ENCODE data around the gene FBXO22. TPM values are rescaled to one million over a fixed set of nuclear protein-coding genes. Genes with fewer than 3 reads are reported as not detected.

FBXO22 gene
- total RNA-seq, 2 experiments from 2014 or later, result 97.3 to 99.6 TPM

DNA sequence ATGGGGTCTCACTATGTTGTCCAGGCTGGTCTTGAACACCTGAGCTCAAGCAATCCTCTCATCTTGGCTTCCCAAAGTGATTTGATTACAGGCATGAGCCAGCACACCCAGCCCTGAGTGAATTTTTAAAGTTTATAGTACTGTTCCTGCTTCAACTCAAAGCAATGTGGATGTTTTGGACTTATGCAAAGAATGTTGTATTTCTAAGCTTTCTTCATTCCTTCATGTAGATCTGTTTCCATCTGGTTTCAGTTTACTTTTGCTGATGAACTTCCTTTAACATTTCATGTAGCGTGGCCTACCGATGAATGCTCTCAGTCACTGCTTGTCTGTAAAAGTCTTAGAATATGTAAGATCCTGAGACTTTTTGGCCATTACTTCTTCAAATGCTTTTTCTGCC, 85.4 kb downstream of the FBXO22 start:
- Mint-ChIP-seq H3K36me3 (ENCODE audit: low read depth) (no peaks in the 10 kb centered on the region), H3K27me3 (ENCODE audit: low read depth) (no peaks in the 10 kb centered on the region), H3K4me3 (no peak overlapping the region), H3K27ac (no peak overlapping the region), H3K4me1 (ENCODE audit: low read depth) (no peaks in the 10 kb centered on the region), H3K9me3 (peaks cover 4% of the 10 kb centered on the region)
- intact Hi-C loops (cut with micrococcal nuclease), result no loop called here
- CTCF ChIA-PET, result no interaction called here
- DNase-seq, result no peak

DNA sequence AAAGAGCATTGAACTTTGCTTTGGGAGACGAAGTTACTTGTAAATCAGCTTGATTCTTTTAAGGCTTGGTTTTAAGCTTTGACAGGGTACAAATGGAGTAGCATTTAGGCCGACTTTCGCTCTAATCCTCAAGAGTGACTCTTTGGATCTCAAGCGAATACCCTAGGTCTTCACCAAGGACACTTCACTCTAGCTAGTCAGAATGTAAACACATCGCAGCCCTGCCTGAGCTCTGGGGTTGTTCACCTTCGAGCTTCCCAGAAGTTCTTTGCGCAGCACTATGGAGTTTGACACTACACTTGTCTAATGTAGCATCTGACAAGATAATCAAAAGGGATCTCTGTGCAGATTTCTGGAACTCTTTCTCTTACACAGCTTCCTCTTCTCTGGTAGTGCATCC, 86.2 kb downstream of the FBXO22 start:
- Mint-ChIP-seq H3K4me1 (ENCODE audit: low read depth) (no peaks in the 10 kb centered on the region), H3K9me3 (peaks cover 4% of the 10 kb centered on the region), H3K36me3 (ENCODE audit: low read depth) (no peaks in the 10 kb centered on the region), H3K27ac (no peak overlapping the region), H3K27me3 (ENCODE audit: low read depth) (no peaks in the 10 kb centered on the region), H3K4me3 (no peak overlapping the region)
- CTCF ChIA-PET, result interaction anchor here (0.7 to 1.1 kb wide), 2 partner anchors 150 to 585 kb away, joined by 3 to 4 read pairs; no protein-coding TSS in a partner anchor
- intact Hi-C loops (cut with micrococcal nuclease), result no loop called here
- DNase-seq, result no peak

Other genes with a start within 250 kb of the FBXO22 start
- not detected for gene CSPG4, start 191.0 kb upstream of the FBXO22 start, total RNA-seq
- gene UBE2Q2, start 60.4 kb upstream of the FBXO22 start, total RNA-seq, result 10 to 100 TPM; 14.7 to 15.4 TPM
- gene NRG4, start 108.5 kb downstream of the FBXO22 start, total RNA-seq, result not detected
- gene TMEM266, start 156.1 kb downstream of the FBXO22 start, total RNA-seq, result not detected

All from activated naive CD4-positive, alpha-beta T cell treated with anti-CD3 and anti-CD28 coated beads for 36 hours (primary cell).